ENCODE results near the gene TBX1.
"Not testable (repeated sequence)": the region's sequence is repeated elsewhere in the genome, so short reads cannot be mapped to it uniquely, and the experiment has no call there.

TBX1 gene

GRCh38 chr22:19775496-19776325 lies 15.1 kb downstream of the TBX1 start:
- no CpG with 5 or more reads among the region's 24 CpGs for WGBS (ENCODE audit: insufficient coverage, insufficient read length)
- H3K4me3 ChIP-seq (ENCODE audit: low read length): no peak overlapping the region

GRCh38 chr22:19776433-19777031 lies 16.0 kb downstream of the TBX1 start:
- no peak for DNase-seq (ENCODE audit: low read depth, low spot score)
- Histone ChIP-seq H3K27me3 (ENCODE audit: control insufficient read depth, insufficient read depth, low read length) (no peaks in the 10 kb centered on the region), H3K4me3 (ENCODE audit: low read length) (no peak overlapping the region), H3K36me3 (ENCODE audit: control insufficient read depth, insufficient read depth, low read length) (no peaks in the 10 kb centered on the region), H3K27ac (ENCODE audit: low read length) (no peak overlapping the region), H3K4me1 (ENCODE audit: control insufficient read depth, insufficient read depth, low read length) (no peaks in the 10 kb centered on the region), H3K9me3 (ENCODE audit: control insufficient read depth, insufficient read depth, low read length) (no peaks in the 10 kb centered on the region)
- no CpG with 5 or more reads among the region's 18 CpGs for WGBS (ENCODE audit: insufficient coverage, insufficient read length)

More at GRCh38 chr22:19775496-19776325, 15.1 kb downstream of the TBX1 start:
- H3K36me3 ChIP-seq (ENCODE audit: control insufficient read depth, insufficient read depth, low read length): no peaks in the 10 kb centered on the region
- 0 out of 2 replicates have a peak, but pooled peaks cover under 1% of the 10 kb centered on the region for H3K27me3 ChIP-seq (ENCODE audit: control insufficient read depth, insufficient read depth, low read length)
- no peak for DNase-seq (ENCODE audit: low read depth, low spot score)
- no peaks in the 10 kb centered on the region for H3K4me1 ChIP-seq (ENCODE audit: control insufficient read depth, insufficient read depth, low read length)
- H3K27ac ChIP-seq (ENCODE audit: low read length): no peak overlapping the region
- H3K9me3 ChIP-seq (ENCODE audit: control insufficient read depth, insufficient read depth, low read length): no peaks in the 10 kb centered on the region

- WGBS (ENCODE audit: insufficient coverage, insufficient read length): no CpG with 5 or more reads among the region's 6 CpGs
- not testable (repeated sequence) for DNase-seq (ENCODE audit: low read depth, low spot score); H3K4me3 ChIP-seq (ENCODE audit: low read length); H3K9me3 ChIP-seq (ENCODE audit: control insufficient read depth, insufficient read depth, low read length); H3K4me1 ChIP-seq (ENCODE audit: control insufficient read depth, insufficient read depth, low read length); H3K36me3 ChIP-seq (ENCODE audit: control insufficient read depth, insufficient read depth, low read length); H3K27ac ChIP-seq (ENCODE audit: low read length); H3K27me3 ChIP-seq (ENCODE audit: control insufficient read depth, insufficient read depth, low read length)
Measured at GRCh38 chr22:19777192-19777591, 16.6 kb downstream of the TBX1 start.

- no peak for DNase-seq (ENCODE audit: low read depth, low spot score)
- H3K4me3 ChIP-seq (ENCODE audit: low read length): no peak overlapping the region
- no peaks in the 10 kb centered on the region for H3K9me3 ChIP-seq (ENCODE audit: control insufficient read depth, insufficient read depth, low read length)
- H3K36me3 ChIP-seq (ENCODE audit: control insufficient read depth, insufficient read depth, low read length): no peaks in the 10 kb centered on the region
- no peaks in the 10 kb centered on the region for H3K27me3 ChIP-seq (ENCODE audit: control insufficient read depth, insufficient read depth, low read length)
- WGBS (ENCODE audit: insufficient coverage, insufficient read length): no CpG with 5 or more reads among the region's 10 CpGs
- H3K4me1 ChIP-seq (ENCODE audit: control insufficient read depth, insufficient read depth, low read length): no peaks in the 10 kb centered on the region
- H3K27ac ChIP-seq (ENCODE audit: low read length): no peak overlapping the region
Measured at GRCh38 chr22:19779011-19779421, 18.4 kb downstream of the TBX1 start.

GRCh38 chr22:19779685-19780268 lies 19.2 kb downstream of the TBX1 start:
- no peak for DNase-seq (ENCODE audit: low read depth, low spot score)

GRCh38 chr22:19782533-19782932 lies 22.0 kb downstream of the TBX1 start:
- WGBS (ENCODE audit: insufficient coverage, insufficient read length): no CpG with 5 or more reads among the region's 1 CpG
- Histone ChIP-seq H3K4me1 (ENCODE audit: control insufficient read depth, insufficient read depth, low read length) (no peaks in the 10 kb centered on the region), H3K27ac (ENCODE audit: low read length) (no peak overlapping the region), H3K27me3 (ENCODE audit: control insufficient read depth, insufficient read depth, low read length) (no peaks in the 10 kb centered on the region), H3K4me3 (ENCODE audit: low read length) (no peak overlapping the region), H3K9me3 (ENCODE audit: control insufficient read depth, insufficient read depth, low read length) (no peaks in the 10 kb centered on the region), H3K36me3 (ENCODE audit: control insufficient read depth, insufficient read depth, low read length) (no peaks in the 10 kb centered on the region)
- DNase-seq (ENCODE audit: low read depth, low spot score): no peak

More at GRCh38 chr22:19779685-19780268, 19.2 kb downstream of the TBX1 start:
- Histone ChIP-seq H3K36me3 (ENCODE audit: control insufficient read depth, insufficient read depth, low read length) (no peaks in the 10 kb centered on the region), H3K4me1 (ENCODE audit: control insufficient read depth, insufficient read depth, low read length) (no peaks in the 10 kb centered on the region), H3K27me3 (ENCODE audit: control insufficient read depth, insufficient read depth, low read length) (no peaks in the 10 kb centered on the region), H3K27ac (ENCODE audit: low read length) (no peak overlapping the region), H3K4me3 (ENCODE audit: low read length) (no peak overlapping the region), H3K9me3 (ENCODE audit: control insufficient read depth, insufficient read depth, low read length) (no peaks in the 10 kb centered on the region)
- no CpG with 5 or more reads among the region's 13 CpGs for WGBS (ENCODE audit: insufficient coverage, insufficient read length)

GRCh38 chr22:19783586-19784383 lies 23.2 kb downstream of the TBX1 start:
- H3K27ac ChIP-seq (ENCODE audit: low read length): no peak overlapping the region
- no peak overlapping the region for H3K4me3 ChIP-seq (ENCODE audit: low read length)
- H3K27me3 ChIP-seq (ENCODE audit: control insufficient read depth, insufficient read depth, low read length): no peaks in the 10 kb centered on the region
- H3K4me1 ChIP-seq (ENCODE audit: control insufficient read depth, insufficient read depth, low read length): no peaks in the 10 kb centered on the region; the same call in 1 of the 2 replicates
- peaks cover 3% of the 10 kb centered on the region; the same call in 1 of the 2 replicates for H3K36me3 ChIP-seq (ENCODE audit: control insufficient read depth, insufficient read depth, low read length)
- H3K9me3 ChIP-seq (ENCODE audit: control insufficient read depth, insufficient read depth, low read length): no peaks in the 10 kb centered on the region
- DNase-seq (ENCODE audit: low read depth, low spot score): no peak
- WGBS (ENCODE audit: insufficient coverage, insufficient read length): no CpG with 5 or more reads among the region's 24 CpGs

- no CpG with 5 or more reads among the region's 33 CpGs for WGBS (ENCODE audit: insufficient coverage, insufficient read length)
- no peaks in the 10 kb centered on the region; the same call in 1 of the 2 replicates for H3K4me1 ChIP-seq (ENCODE audit: control insufficient read depth, insufficient read depth, low read length)
- H3K27ac ChIP-seq (ENCODE audit: low read length): no peak overlapping the region
- DNase-seq (ENCODE audit: low read depth, low spot score): no peak
- H3K36me3 ChIP-seq (ENCODE audit: control insufficient read depth, insufficient read depth, low read length): peaks cover 3% of the 10 kb centered on the region; the same call in 1 of the 2 replicates
- H3K27me3 ChIP-seq (ENCODE audit: control insufficient read depth, insufficient read depth, low read length): no peaks in the 10 kb centered on the region
- no peak overlapping the region for H3K4me3 ChIP-seq (ENCODE audit: low read length)
- H3K9me3 ChIP-seq (ENCODE audit: control insufficient read depth, insufficient read depth, low read length): no peaks in the 10 kb centered on the region
Measured at GRCh38 chr22:19784384-19785175, 24.0 kb downstream of the TBX1 start.

- Histone ChIP-seq H3K27ac (ENCODE audit: low read length) (no peak overlapping the region), H3K4me1 (ENCODE audit: control insufficient read depth, insufficient read depth, low read length) (no peaks in the 10 kb centered on the region; the same call in 1 of the 2 replicates), H3K9me3 (ENCODE audit: control insufficient read depth, insufficient read depth, low read length) (no peaks in the 10 kb centered on the region), H3K4me3 (ENCODE audit: low read length) (no peak overlapping the region), H3K36me3 (ENCODE audit: control insufficient read depth, insufficient read depth, low read length) (peaks cover 3% of the 10 kb centered on the region; the same call in 1 of the 2 replicates), H3K27me3 (ENCODE audit: control insufficient read depth, insufficient read depth, low read length) (no peaks in the 10 kb centered on the region)
- WGBS (ENCODE audit: insufficient coverage, insufficient read length): no CpG with 5 or more reads among the region's 22 CpGs
- DNase-seq (ENCODE audit: low read depth, low spot score): no peak
Measured at GRCh38 chr22:19785461-19786263, 25.1 kb downstream of the TBX1 start.

Measured in iPS DF 6.9 (cell line).